Retinal pigment epithelial cell (primary cell): ENCODE measurements around the gene LCE7A.

Source experiments
- DNase-seq: peaks from one replicate; pipeline ENCODE4 v3.0.0-alpha.2; 2010; ENCODE audit warnings: low read depth
- H3K4me3 ChIP-seq: 2 replicates; pipeline ENCODE4 v1.5.1; 2011; ENCODE audit warnings: mild to moderate bottlenecking, low read length, control low read depth, moderate library complexity
- TF ChIP-seq, protein P1 (sequence below): conservative IDR thresholded peaks from 2 replicates; pipeline ENCODE4 v1.5.1; 2011; ENCODE audit warnings: low read depth, low read length, control low read depth, inconsistent platforms

LCE7A gene

GRCh38 chr1:152866321-152866720, 6.5 kb downstream of the LCE7A start:
- no peak for DNase-seq
- no peak overlapping the region for H3K4me3 ChIP-seq
- TF ChIP-seq, protein P1, sequence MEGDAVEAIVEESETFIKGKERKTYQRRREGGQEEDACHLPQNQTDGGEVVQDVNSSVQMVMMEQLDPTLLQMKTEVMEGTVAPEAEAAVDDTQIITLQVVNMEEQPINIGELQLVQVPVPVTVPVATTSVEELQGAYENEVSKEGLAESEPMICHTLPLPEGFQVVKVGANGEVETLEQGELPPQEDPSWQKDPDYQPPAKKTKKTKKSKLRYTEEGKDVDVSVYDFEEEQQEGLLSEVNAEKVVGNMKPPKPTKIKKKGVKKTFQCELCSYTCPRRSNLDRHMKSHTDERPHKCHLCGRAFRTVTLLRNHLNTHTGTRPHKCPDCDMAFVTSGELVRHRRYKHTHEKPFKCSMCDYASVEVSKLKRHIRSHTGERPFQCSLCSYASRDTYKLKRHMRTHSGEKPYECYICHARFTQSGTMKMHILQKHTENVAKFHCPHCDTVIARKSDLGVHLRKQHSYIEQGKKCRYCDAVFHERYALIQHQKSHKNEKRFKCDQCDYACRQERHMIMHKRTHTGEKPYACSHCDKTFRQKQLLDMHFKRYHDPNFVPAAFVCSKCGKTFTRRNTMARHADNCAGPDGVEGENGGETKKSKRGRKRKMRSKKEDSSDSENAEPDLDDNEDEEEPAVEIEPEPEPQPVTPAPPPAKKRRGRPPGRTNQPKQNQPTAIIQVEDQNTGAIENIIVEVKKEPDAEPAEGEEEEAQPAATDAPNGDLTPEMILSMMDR: no peak

GRCh38 chr1:152869808-152870419, 10.1 kb downstream of the LCE7A start:
- TF ChIP-seq, protein P1: peak; percentile 92
- H3K4me3 ChIP-seq: no peak overlapping the region
- no peak for DNase-seq

- TF ChIP-seq, protein P1: peak; percentile 78
- DNase-seq: no peak
- H3K4me3 ChIP-seq: no peak overlapping the region
Measured at GRCh38 chr1:152870831-152871730, 11.3 kb downstream of the LCE7A start.

DNA sequence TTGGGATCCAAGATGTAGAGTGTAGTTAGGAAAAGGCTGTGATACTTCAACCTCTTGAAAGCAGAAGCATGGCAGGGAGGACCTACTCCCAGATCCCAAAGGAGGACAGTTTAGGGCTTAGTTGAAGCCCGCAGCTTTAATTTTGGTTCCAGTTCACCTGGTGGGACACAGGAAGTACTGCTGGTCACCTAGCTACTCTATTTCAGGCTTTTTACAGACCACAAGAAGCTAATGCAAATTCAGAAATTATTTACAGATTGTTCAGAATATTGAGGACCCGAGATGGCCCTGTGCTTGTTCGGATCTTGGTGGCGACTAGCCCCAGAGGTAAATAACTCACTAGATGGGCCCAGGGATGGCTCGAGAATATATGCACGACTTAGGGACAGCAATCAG, 11.9 kb downstream of the LCE7A start:
- TF ChIP-seq, protein P1: no peak
- no peak for DNase-seq

DNA sequence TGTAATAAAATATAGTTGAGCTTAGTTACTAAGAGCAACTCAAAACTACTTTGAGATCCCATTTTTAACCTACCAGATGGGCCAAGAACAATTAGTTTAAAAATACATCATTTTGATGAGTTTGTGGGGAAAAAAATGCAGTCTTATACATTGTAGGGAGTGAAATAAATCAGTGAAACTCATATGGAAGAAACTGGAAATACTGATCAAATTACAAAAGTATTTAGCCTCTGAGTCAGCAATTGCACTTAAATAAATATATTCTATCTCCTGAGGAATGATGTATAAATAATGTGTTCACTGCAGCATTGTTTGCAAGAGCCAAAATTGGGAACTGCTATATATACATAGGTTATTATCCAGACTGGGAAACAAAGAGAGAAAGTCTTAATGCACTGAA, 13.7 kb downstream of the LCE7A start:
- no peak overlapping the region for H3K4me3 ChIP-seq
- DNase-seq: no peak
- TF ChIP-seq, protein P1: no peak

More for the DNA sequence above, 11.9 kb downstream of the LCE7A start:
- H3K4me3 ChIP-seq: no peak overlapping the region

- no peak for DNase-seq
- no peak overlapping the region for H3K4me3 ChIP-seq
- TF ChIP-seq, protein P1: no peak
Measured at GRCh38 chr1:152876827-152877226, 17.0 kb downstream of the LCE7A start.
